ENCODE measurements around the gene CDKL1. TPM values are rescaled to one million over a fixed set of nuclear protein-coding genes. Genes with fewer than 3 reads are reported as not detected.
A peak's percentile ranks its signal among the peaks of the same experiment; 100 is the strongest.

The CDKL1 gene
- total RNA-seq, 1 experiment from 2014 or later: 3.6 TPM

- H3K4me3 Mint-ChIP-seq: no peak overlapping the region
- H3K4me1 Mint-ChIP-seq: peaks cover 13% of the 10 kb centered on the region
- DNase-seq (ENCODE audit: low spot score): peak; percentile 57
- no peaks in the 10 kb centered on the region for H3K9me3 Mint-ChIP-seq
- no peaks in the 10 kb centered on the region for H3K27me3 Mint-ChIP-seq (ENCODE audit: low read depth)
- ChIA-PET CTCF (interaction anchor here (0.6 to 1.6 kb wide), 10 partner anchors 10 to 437 kb away, joined by 3 to 10 read pairs (median 4); partner anchors contain the start of gene CDKL1), POLR2A (interaction anchor here (0.6 kb wide), 1 partner anchor 123 kb away, joined by 3 read pairs; no protein-coding TSS in a partner anchor)
- peak overlapping the region; percentile 63; the same call in 1 of the 2 replicates for H3K27ac Mint-ChIP-seq
- ATAC-seq: peak; percentile 80
- no peak for TF ChIP-seq ZNF121 (CRISPR knock-in tag; IDR thresholded peaks at IDR 0.05)
- TF ChIP-seq CREB1 (CRISPR knock-in tag; IDR thresholded peaks at IDR 0.05): no peak
- no peak for TF ChIP-seq IRF1 (CRISPR knock-in tag; IDR thresholded peaks at IDR 0.05)
- TF ChIP-seq JUN (CRISPR knock-in tag; IDR thresholded peaks at IDR 0.05): no peak
- TF ChIP-seq RORB (CRISPR knock-in tag; IDR thresholded peaks at IDR 0.05): no peak
- TF ChIP-seq PRRX2 (CRISPR knock-in tag; IDR thresholded peaks at IDR 0.05): no peak
- no peak for TF ChIP-seq ZNF138 (CRISPR knock-in tag; conservative IDR thresholded peaks at IDR 0.05)
- no peak for TF ChIP-seq GABPB1 (CRISPR knock-in tag; IDR thresholded peaks at IDR 0.05)
- H3K36me3 Mint-ChIP-seq: no peaks in the 10 kb centered on the region
Observed at GRCh38 chr14:50340963-50341362, 55.7 kb downstream of the CDKL1 start.

- Mint-ChIP-seq H3K27me3 (ENCODE audit: low read depth) (no peaks in the 10 kb centered on the region), H3K9me3 (no peaks in the 10 kb centered on the region), H3K4me3 (no peak overlapping the region), H3K4me1 (peaks cover 19% of the 10 kb centered on the region), H3K36me3 (no peaks in the 10 kb centered on the region), H3K27ac (0 out of 2 replicates have a peak overlapping the region, but pooled peaks have one; percentile 28)
- ChIA-PET CTCF (interaction anchor here (1.1 kb wide), 1 partner anchor 15 kb away, joined by 3 read pairs; no protein-coding TSS in a partner anchor), POLR2A (no interaction called here)
- ATAC-seq (no peak), DNase-seq (ENCODE audit: low spot score) (no peak)
- TF ChIP-seq ZBTB43 (CRISPR knock-in tag; IDR thresholded peaks at IDR 0.05): no peak
- TF ChIP-seq TEAD1 (CRISPR knock-in tag; IDR thresholded peaks at IDR 0.05): no peak
- no peak for TF ChIP-seq FOXP4 (CRISPR knock-in tag; IDR thresholded peaks at IDR 0.05)
- no peak for TF ChIP-seq SMAD3 (CRISPR knock-in tag; IDR thresholded peaks at IDR 0.05; ENCODE audit: borderline replicate concordance)
- TF ChIP-seq ZNF423 (CRISPR knock-in tag; IDR thresholded peaks at IDR 0.05): no peak
- TF ChIP-seq PRDM15 (CRISPR knock-in tag; IDR thresholded peaks at IDR 0.05): no peak
- TF ChIP-seq ZNF121 (CRISPR knock-in tag; IDR thresholded peaks at IDR 0.05): no peak
- no peak for TF ChIP-seq PREB (CRISPR knock-in tag; IDR thresholded peaks at IDR 0.05; ENCODE audit: borderline replicate concordance)
- TF ChIP-seq AFF4 (CRISPR knock-in tag; IDR thresholded peaks at IDR 0.05; ENCODE audit: borderline replicate concordance): no peak
- TF ChIP-seq GABPB1 (CRISPR knock-in tag; IDR thresholded peaks at IDR 0.05): no peak
- TF ChIP-seq SOX15 (CRISPR knock-in tag; IDR thresholded peaks at IDR 0.05): no peak
- no peak for TF ChIP-seq CREB1 (CRISPR knock-in tag; IDR thresholded peaks at IDR 0.05)
- no peak for TF ChIP-seq NFYB (CRISPR knock-in tag; conservative IDR thresholded peaks at IDR 0.05; ENCODE audit: low read depth)
- no peak for TF ChIP-seq AR (CRISPR knock-in tag; IDR thresholded peaks at IDR 0.05)
Observed at GRCh38 chr14:50340045-50340444, 56.6 kb downstream of the CDKL1 start.

Measured in WTC11 (cell line).